ENCODE data around the gene IL3RA. TPM values are rescaled to one million over a fixed set of nuclear protein-coding genes. Genes with fewer than 3 reads are reported as not detected.
"Not testable (repeated sequence)": the region's sequence is repeated elsewhere in the genome, so short reads cannot be mapped to it uniquely, and the experiment has no call there.

The IL3RA gene
- total RNA-seq = 1 to 10 TPM; 6.4 to 7.1 TPM

DNA sequence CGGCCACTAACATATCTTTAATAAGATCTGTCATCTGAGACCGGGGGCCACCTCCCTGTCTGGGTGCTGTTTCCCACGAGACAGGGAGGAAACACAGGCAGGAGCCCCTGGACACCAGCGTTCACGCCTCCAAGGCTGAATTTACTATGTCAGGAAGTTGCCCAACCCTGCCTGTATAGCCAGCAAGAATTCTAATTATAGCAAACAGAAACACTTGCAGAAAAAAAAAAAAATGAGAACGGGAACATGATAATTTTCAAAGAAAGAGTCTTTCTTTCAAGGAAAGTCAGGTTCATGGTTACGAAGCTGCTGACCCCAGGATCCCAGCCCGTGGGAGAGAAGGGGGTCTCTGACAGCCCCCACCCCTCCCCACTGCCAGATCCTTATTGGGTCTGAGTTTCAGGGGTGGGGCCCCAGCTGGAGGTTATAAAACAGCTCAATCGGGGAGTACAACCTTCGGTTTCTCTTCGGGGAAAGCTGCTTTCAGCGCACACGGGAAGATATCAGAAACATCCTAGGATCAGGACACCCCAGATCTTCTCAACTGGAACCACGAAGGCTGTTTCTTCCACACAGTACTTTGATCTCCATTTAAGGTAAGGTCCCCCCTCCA lies at the start of gene IL3RA:
IL3RA (plus strand) TSS at position 455 of the 613 bp plus-strand sequence. CDS start 4,981 bp downstream, outside the sequence.
- Mint-ChIP-seq H3K36me3 (ENCODE audit: low read depth) (peaks cover 16% of the 10 kb centered on the region), H3K9me3 (peaks cover 7% of the 10 kb centered on the region), H3K27ac (peak within 1 kb of the TSS; percentile 89), H3K4me1 (peaks cover 36% of the 10 kb centered on the region), H3K27me3 (peaks cover 1% of the 10 kb centered on the region), H3K4me3 (peak within 1 kb of the TSS; percentile 86)
- ChIA-PET CTCF (no interaction called here), POLR2A (no interaction called here)
- peak; percentile 34 for DNase-seq

GRCh38 chrX:1289535-1289934 lies 47.0 kb upstream of the IL3RA start:
- peaks cover 6% of the 10 kb centered on the region for H3K36me3 Mint-ChIP-seq (ENCODE audit: low read depth)
- DNase-seq = no peak
- peaks cover 2% of the 10 kb centered on the region for H3K4me1 Mint-ChIP-seq
- POLR2A ChIA-PET = no interaction called here
- H3K9me3 Mint-ChIP-seq = peaks cover 10% of the 10 kb centered on the region
- peaks cover 12% of the 10 kb centered on the region for H3K27me3 Mint-ChIP-seq
- peak overlapping the region; percentile 83 for H3K27ac Mint-ChIP-seq
- peak overlapping the region; percentile 21 for H3K4me3 Mint-ChIP-seq
- CTCF ChIA-PET = no interaction called here

- H3K27me3 Mint-ChIP-seq = peaks cover 12% of the 10 kb centered on the region
- H3K4me3 Mint-ChIP-seq = no peak overlapping the region
- ChIA-PET POLR2A (no interaction called here), CTCF (no interaction called here)
- H3K4me1 Mint-ChIP-seq = peaks cover 2% of the 10 kb centered on the region
- DNase-seq = no peak
- peaks cover 10% of the 10 kb centered on the region for H3K9me3 Mint-ChIP-seq
- peaks cover 6% of the 10 kb centered on the region for H3K36me3 Mint-ChIP-seq (ENCODE audit: low read depth)
- H3K27ac Mint-ChIP-seq = no peak overlapping the region
Measured at GRCh38 chrX:1291110-1291740, 45.4 kb upstream of the IL3RA start.

- no peak for DNase-seq
- no peak overlapping the region for H3K4me3 Mint-ChIP-seq
- peaks cover 2% of the 10 kb centered on the region for H3K4me1 Mint-ChIP-seq
- H3K27me3 Mint-ChIP-seq = peaks cover 12% of the 10 kb centered on the region
- ChIA-PET CTCF (no interaction called here), POLR2A (no interaction called here)
- peak overlapping the region; percentile 31 for H3K27ac Mint-ChIP-seq
- H3K36me3 Mint-ChIP-seq (ENCODE audit: low read depth) = peaks cover 6% of the 10 kb centered on the region
- H3K9me3 Mint-ChIP-seq = peaks cover 10% of the 10 kb centered on the region
Measured at GRCh38 chrX:1292575-1293290, 43.9 kb upstream of the IL3RA start.

GRCh38 chrX:1294301-1295067 lies 42.1 kb upstream of the IL3RA start:
- Mint-ChIP-seq H3K9me3 (peaks cover 12% of the 10 kb centered on the region), H3K27ac (no peak overlapping the region), H3K4me3 (no peak overlapping the region), H3K27me3 (peaks cover 12% of the 10 kb centered on the region), H3K4me1 (peaks cover 2% of the 10 kb centered on the region), H3K36me3 (ENCODE audit: low read depth) (peaks cover 3% of the 10 kb centered on the region)
- ChIA-PET POLR2A (no interaction called here), CTCF (no interaction called here)
- DNase-seq = no peak

- Mint-ChIP-seq H3K4me1 (peaks cover 2% of the 10 kb centered on the region), H3K4me3 (no peak overlapping the region), H3K36me3 (ENCODE audit: low read depth) (no peaks in the 10 kb centered on the region), H3K27ac (no peak overlapping the region), H3K9me3 (peaks cover 4% of the 10 kb centered on the region), H3K27me3 (peaks cover 12% of the 10 kb centered on the region)
- CTCF ChIA-PET = no interaction called here
- POLR2A ChIA-PET = no interaction called here
- DNase-seq = no peak
Measured at GRCh38 chrX:1295550-1295949, 41.0 kb upstream of the IL3RA start.

DNA sequence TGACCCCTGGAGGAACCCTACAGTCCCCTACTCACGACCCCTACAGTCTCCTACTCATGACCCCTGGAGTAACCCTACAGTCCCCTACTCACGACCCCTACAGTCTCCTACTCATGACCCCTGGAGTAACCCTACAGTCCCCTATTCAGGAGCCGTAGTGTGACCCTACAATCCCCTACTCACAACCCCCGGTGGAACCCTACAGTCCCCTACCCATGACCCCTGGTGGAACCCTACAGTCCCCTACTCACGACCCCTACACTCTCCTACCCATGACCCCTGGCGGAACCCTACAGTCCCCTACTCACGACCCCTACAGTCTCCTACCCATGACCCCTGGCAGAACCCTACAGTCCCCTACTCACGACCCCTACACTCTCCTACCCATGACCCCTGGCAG lies 39.0 kb upstream of the IL3RA start:
- H3K4me3 Mint-ChIP-seq; CTCF ChIA-PET; H3K36me3 Mint-ChIP-seq (ENCODE audit: low read depth); H3K4me1 Mint-ChIP-seq; H3K9me3 Mint-ChIP-seq; DNase-seq; H3K27ac Mint-ChIP-seq; H3K27me3 Mint-ChIP-seq; POLR2A ChIA-PET: not testable (repeated sequence)

- Mint-ChIP-seq H3K27ac (no peak overlapping the region), H3K27me3 (no peaks in the 10 kb centered on the region), H3K36me3 (ENCODE audit: low read depth) (no peaks in the 10 kb centered on the region), H3K4me1 (no peaks in the 10 kb centered on the region), H3K4me3 (no peak overlapping the region), H3K9me3 (peaks cover 4% of the 10 kb centered on the region)
- ChIA-PET POLR2A (no interaction called here), CTCF (no interaction called here)
- no peak for DNase-seq
Measured at GRCh38 chrX:1300449-1300848, 36.1 kb upstream of the IL3RA start.

GRCh38 chrX:1305411-1305810 lies 31.2 kb upstream of the IL3RA start:
- ChIA-PET CTCF (no interaction called here), POLR2A (no interaction called here)
- peaks cover 9% of the 10 kb centered on the region for H3K9me3 Mint-ChIP-seq
- peaks cover 2% of the 10 kb centered on the region for H3K36me3 Mint-ChIP-seq (ENCODE audit: low read depth)
- H3K4me3 Mint-ChIP-seq = no peak overlapping the region
- H3K27me3 Mint-ChIP-seq = no peaks in the 10 kb centered on the region
- H3K4me1 Mint-ChIP-seq = no peaks in the 10 kb centered on the region
- DNase-seq = no peak
- H3K27ac Mint-ChIP-seq = no peak overlapping the region

- H3K9me3 Mint-ChIP-seq = peaks cover 9% of the 10 kb centered on the region
- H3K4me1 Mint-ChIP-seq = no peaks in the 10 kb centered on the region
- H3K27ac Mint-ChIP-seq = no peak overlapping the region
- peaks cover 2% of the 10 kb centered on the region for H3K36me3 Mint-ChIP-seq (ENCODE audit: low read depth)
- POLR2A ChIA-PET = no interaction called here
- no peaks in the 10 kb centered on the region for H3K27me3 Mint-ChIP-seq
- CTCF ChIA-PET = no interaction called here
- DNase-seq = no peak
- no peak overlapping the region for H3K4me3 Mint-ChIP-seq
Measured at GRCh38 chrX:1306909-1307625, 29.5 kb upstream of the IL3RA start.

DNA sequence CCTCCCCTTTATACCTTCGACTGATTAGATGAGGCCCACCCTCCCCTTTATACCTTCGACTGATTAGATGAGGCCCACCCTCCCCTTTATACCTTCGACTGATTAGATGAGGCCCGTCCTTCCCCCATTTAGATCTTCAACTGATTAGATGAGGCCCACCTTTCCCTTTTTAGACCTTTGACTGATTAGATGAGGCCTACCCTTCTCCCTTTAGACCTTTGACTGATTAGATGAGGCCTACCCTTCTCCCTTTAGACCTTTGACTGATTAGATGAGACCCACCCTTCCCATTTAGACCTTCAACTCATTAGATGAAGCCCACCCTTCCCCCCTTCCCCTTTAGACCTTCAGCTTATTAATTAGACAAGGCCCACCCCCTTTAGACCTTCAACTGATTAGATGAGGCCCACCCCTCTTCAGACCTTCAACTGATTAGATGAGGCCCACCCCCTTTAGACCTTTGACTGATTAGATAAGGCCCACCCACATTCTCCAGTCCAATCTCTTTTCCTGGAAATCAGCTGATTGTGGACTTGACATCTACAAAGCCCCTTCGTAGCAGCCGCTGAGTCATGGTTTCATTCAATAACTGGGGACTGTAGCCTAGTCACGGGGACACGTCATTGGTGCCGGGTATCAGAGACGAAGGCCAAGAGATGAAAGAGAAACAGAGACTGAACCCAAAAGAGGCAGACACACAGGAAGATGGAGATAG lies 28.8 kb upstream of the IL3RA start:
- DNase-seq = no peak
- Mint-ChIP-seq H3K9me3 (peaks cover 9% of the 10 kb centered on the region), H3K4me3 (no peak overlapping the region), H3K27ac (no peak overlapping the region), H3K36me3 (ENCODE audit: low read depth) (peaks cover 2% of the 10 kb centered on the region), H3K4me1 (no peaks in the 10 kb centered on the region), H3K27me3 (no peaks in the 10 kb centered on the region)
- ChIA-PET POLR2A (no interaction called here), CTCF (no interaction called here)

DNA sequence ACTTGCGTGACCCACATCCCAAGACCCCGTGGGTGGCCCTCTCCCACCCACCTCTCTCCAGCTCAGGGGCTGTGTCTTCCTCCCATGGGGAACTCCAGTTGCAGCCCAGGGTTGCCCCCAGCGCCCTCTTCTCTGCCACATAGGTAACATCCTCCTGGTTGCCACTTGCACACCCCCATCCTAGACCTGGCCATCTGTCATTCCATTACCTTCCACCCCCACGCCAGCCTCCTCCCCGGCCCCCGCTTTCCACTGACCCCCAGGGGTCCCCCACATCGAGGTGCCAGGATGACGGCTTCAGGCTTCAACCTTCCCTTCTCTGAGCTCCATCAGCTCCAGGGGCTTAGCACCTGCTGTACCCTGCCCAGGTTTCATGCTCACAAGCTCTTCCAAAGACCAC lies 28.1 kb upstream of the IL3RA start:
- DNase-seq = no peak
- no peaks in the 10 kb centered on the region for H3K4me1 Mint-ChIP-seq
- ChIA-PET CTCF (no interaction called here), POLR2A (no interaction called here)
- H3K9me3 Mint-ChIP-seq = peaks cover 9% of the 10 kb centered on the region
- peaks cover 2% of the 10 kb centered on the region for H3K36me3 Mint-ChIP-seq (ENCODE audit: low read depth)
- H3K27ac Mint-ChIP-seq = no peak overlapping the region
- H3K27me3 Mint-ChIP-seq = no peaks in the 10 kb centered on the region
- H3K4me3 Mint-ChIP-seq = no peak overlapping the region
